ENCODE data around the gene SLC22A31.

DNA sequence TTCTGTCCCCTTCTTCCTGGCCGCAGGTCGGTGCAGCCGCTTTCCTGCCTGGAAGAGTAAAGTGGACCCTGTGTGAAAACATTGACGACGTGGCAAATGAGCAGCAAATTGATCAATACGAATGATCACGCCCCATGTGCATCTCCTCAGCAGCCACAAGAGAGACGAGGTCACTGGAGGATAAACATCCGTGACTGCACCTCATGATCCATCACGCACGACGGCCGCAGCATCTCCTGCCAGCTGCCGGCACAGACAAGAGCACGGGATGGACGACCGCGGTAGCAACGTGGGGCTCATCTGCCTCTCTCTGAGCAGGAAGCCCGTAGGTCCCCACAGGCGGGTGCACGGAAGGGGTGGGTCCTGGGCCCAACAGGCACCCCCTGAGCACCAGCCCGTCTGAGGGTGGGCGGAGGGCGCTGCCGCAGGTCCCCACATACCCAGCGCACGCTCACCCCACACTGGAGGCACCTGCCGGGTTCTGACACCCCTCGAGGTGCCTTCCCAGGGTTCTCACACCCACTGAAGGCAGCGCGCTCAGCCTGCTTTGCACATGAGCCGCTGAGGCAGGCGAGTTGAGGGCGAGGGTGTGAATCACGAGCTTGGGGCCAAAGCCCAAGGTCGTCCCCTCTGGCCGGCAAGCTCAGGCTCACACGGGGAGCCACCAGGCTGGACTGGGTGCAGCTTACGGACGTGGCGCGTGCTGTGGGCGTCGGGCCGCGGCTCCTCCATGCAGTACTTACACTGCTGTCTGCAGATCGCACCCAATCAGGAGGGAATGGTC, 41.1 kb downstream of the SLC22A31 start:
- TF ChIP-seq, protein P1, sequence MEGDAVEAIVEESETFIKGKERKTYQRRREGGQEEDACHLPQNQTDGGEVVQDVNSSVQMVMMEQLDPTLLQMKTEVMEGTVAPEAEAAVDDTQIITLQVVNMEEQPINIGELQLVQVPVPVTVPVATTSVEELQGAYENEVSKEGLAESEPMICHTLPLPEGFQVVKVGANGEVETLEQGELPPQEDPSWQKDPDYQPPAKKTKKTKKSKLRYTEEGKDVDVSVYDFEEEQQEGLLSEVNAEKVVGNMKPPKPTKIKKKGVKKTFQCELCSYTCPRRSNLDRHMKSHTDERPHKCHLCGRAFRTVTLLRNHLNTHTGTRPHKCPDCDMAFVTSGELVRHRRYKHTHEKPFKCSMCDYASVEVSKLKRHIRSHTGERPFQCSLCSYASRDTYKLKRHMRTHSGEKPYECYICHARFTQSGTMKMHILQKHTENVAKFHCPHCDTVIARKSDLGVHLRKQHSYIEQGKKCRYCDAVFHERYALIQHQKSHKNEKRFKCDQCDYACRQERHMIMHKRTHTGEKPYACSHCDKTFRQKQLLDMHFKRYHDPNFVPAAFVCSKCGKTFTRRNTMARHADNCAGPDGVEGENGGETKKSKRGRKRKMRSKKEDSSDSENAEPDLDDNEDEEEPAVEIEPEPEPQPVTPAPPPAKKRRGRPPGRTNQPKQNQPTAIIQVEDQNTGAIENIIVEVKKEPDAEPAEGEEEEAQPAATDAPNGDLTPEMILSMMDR (IDR thresholded peaks at IDR 0.05): no peak
- TF ChIP-seq POLR2A (IDR thresholded peaks at IDR 0.05) (no peak), EP300 (IDR thresholded peaks at IDR 0.05) (no peak)

All from ovary (tissue), 3 donors.